GM12878 (cell line): ENCODE data around the gene CCDC18. TPM values are rescaled to one million over a fixed set of nuclear protein-coding genes. Genes with fewer than 3 reads are reported as not detected.

Source experiments
- ATAC-seq: fragments of 200-7000 bp; cut with Tn5 transposase; 3 replicates; pipeline ENCODE4 v1.9.1; 2020; ENCODE audit warnings: mild to moderate bottlenecking, moderate library complexity
- BruUV-seq: library from RNA; stranded (reverse); fragments of 400-500 nt; replicated peaks from 2 replicates; lab custom pipeline; 2021; lab: Mats Ljungman, UMichigan
- CTCF ChIA-PET: fragments of 300-600 bp; sonication (Branson Sonifier 250); formaldehyde crosslinking; extraction: SDS; loops from one replicate; lab custom pipeline; 2021; ENCODE audit warnings: inconsistent platforms; lab: Yijun Ruan, JAX
- POLR2A ChIA-PET: fragments of 350-600 bp; formaldehyde crosslinking; extraction: SDS; loops from one replicate; lab custom pipeline; 2021; ENCODE audit warnings: inconsistent platforms; lab: Charles Lee
- RAD21 ChIA-PET: fragments of 300-600 bp; sonication (Branson Sonifier 250); formaldehyde crosslinking; loops from one replicate; lab custom pipeline; 2023; ENCODE audit warnings: antibody characterized with exemption; ENCODE audit not compliant: unreplicated experiment; lab: Charles Lee
- SMC1A ChIA-PET: fragments of 300-600 bp; sonication (Branson Sonifier 250); formaldehyde crosslinking; loops from one replicate; lab custom pipeline; 2023; ENCODE audit not compliant: unreplicated experiment, uncharacterized antibody; lab: Charles Lee
- DNase-seq: peaks from one replicate; pipeline ENCODE4 v3.0.0-alpha.2; 2011; ENCODE audit warnings: low read depth, low spot score
- FAIRE-seq: peaks from 3 replicates; lab custom pipeline; 2011; peaks lifted over from hg19 to GRCh38; lab: Jason Lieb, UNC
- H2AFZ ChIP-seq: 2 replicates; pipeline ENCODE4 v1.6.0; 2011; ENCODE audit warnings: low read depth, low read length, control low read depth; ENCODE audit not compliant: control insufficient read depth
- H3K27ac ChIP-seq: 2 replicates; pipeline ENCODE4 v1.5.1; 2011; ENCODE audit warnings: control low read depth; ENCODE audit not compliant: control insufficient read depth, insufficient read depth
- H3K27me3 ChIP-seq, 2 experiments: replicated peaks in 1 of 2; 2 replicates each; pipeline versions ENCODE4 v1.6.0 to v1.6.1; 2011; ENCODE audit warnings: low read length in 1 of 2; ENCODE audit not compliant: control insufficient read depth in 2 of 2, insufficient read depth in 2 of 2
- H3K36me3 ChIP-seq, 2 experiments: 2 replicates each; pipeline ENCODE4 v1.5.1; 2011; ENCODE audit warnings: low read length in 1 of 2; ENCODE audit not compliant: control insufficient read depth in 2 of 2, insufficient read depth in 2 of 2
- H3K4me1 ChIP-seq: 2 replicates; pipeline ENCODE4 v1.6.1; 2011; ENCODE audit warnings: mild to moderate bottlenecking, low read length, moderate library complexity, mixed read lengths; ENCODE audit not compliant: control insufficient read depth, insufficient read depth
- H3K4me2 ChIP-seq: 2 replicates; pipeline ENCODE4 v1.6.0; 2011; ENCODE audit warnings: control low read depth; ENCODE audit not compliant: control insufficient read depth, insufficient read depth
- H3K4me3 ChIP-seq: fragments of 200-600 bp; sonication (generic); 2 replicates; pipeline ENCODE4 v1.5.1; 2016
- H3K79me2 ChIP-seq: 2 replicates; pipeline ENCODE4 v1.6.0; 2011; ENCODE audit warnings: low read length; ENCODE audit not compliant: control insufficient read depth, insufficient read depth
- H3K9ac ChIP-seq: 2 replicates; pipeline ENCODE4 v1.8.0; 2011; ENCODE audit warnings: low read length, control low read depth, mixed read lengths; ENCODE audit not compliant: control insufficient read depth, insufficient read depth
- H3K9me3 ChIP-seq: replicated peaks from 3 replicates; pipeline ENCODE4 v1.5.1; 2011; ENCODE audit warnings: mild to moderate bottlenecking, low read length; ENCODE audit not compliant: control insufficient read depth, insufficient read depth
- H4K20me1 ChIP-seq: 2 replicates; pipeline ENCODE4 v1.6.0; 2011; ENCODE audit not compliant: control insufficient read depth, insufficient read depth
- ATF3 ChIP-seq: IDR thresholded peaks from 2 replicates; pipeline ENCODE4 v1.6.1; 2011; ENCODE audit warnings: low read depth, mild to moderate bottlenecking, low read length, moderate library complexity, borderline replicate concordance; ENCODE audit errors: extremely low read depth
- BCL11A ChIP-seq: IDR thresholded peaks from 2 replicates; pipeline ENCODE4 v1.6.1; 2011; ENCODE audit warnings: low read depth, low read length
- BRCA1 ChIP-seq: IDR thresholded peaks from 2 replicates; pipeline ENCODE4 v1.6.1; 2011; ENCODE audit warnings: low read depth, low read length, improper control_type of control experiment
- CBX5 ChIP-seq: sonication (generic); IDR thresholded peaks from 2 replicates; pipeline ENCODE4 v1.6.1; 2016; ENCODE audit warnings: low read depth, moderate library complexity, mild to moderate bottlenecking, inconsistent platforms
- CHD4 ChIP-seq: fragments of 200-600 bp; sonication (generic); IDR thresholded peaks from 2 replicates; pipeline ENCODE4 v1.6.1; 2016; ENCODE audit warnings: mild to moderate bottlenecking
- EED ChIP-seq: sonication (generic); IDR thresholded peaks from 2 replicates; pipeline ENCODE4 v1.6.1; 2016; ENCODE audit warnings: antibody characterized with exemption, low read depth
- GABPA ChIP-seq: IDR thresholded peaks from 2 replicates; pipeline ENCODE4 v1.6.1; 2014; ENCODE audit warnings: antibody characterized with exemption, low read depth, mild to moderate bottlenecking, inconsistent platforms
- HSF1 ChIP-seq: fragments of 150-350 bp; IDR thresholded peaks from 2 replicates; pipeline ENCODE4 v1.6.1; 2014; ENCODE audit warnings: mild to moderate bottlenecking, low read depth, low read length
- MXI1 ChIP-seq: fragments of 150-350 bp; IDR thresholded peaks from 2 replicates; pipeline ENCODE4 v1.6.1; 2011; ENCODE audit warnings: low read depth, mild to moderate bottlenecking, inconsistent platforms, low read length, improper control_type of control experiment
- MYB ChIP-seq: fragments of 150-350 bp; IDR thresholded peaks from 2 replicates; pipeline ENCODE4 v1.6.1; 2014; ENCODE audit warnings: mild to moderate bottlenecking, low read depth, low read length, borderline replicate concordance
- NFIC ChIP-seq: IDR thresholded peaks from 2 replicates; pipeline ENCODE4 v1.6.1; 2012; ENCODE audit warnings: low read depth, mild to moderate bottlenecking, inconsistent platforms, low read length, moderate library complexity
- RAD21 ChIP-seq: IDR thresholded peaks from 2 replicates; pipeline ENCODE4 v1.6.1; 2011; ENCODE audit warnings: mild to moderate bottlenecking, low read depth, low read length, moderate library complexity; ENCODE audit not compliant: insufficient read depth
- SMAD5 ChIP-seq: IDR thresholded peaks from 2 replicates; pipeline ENCODE4 v1.6.1; 2016; ENCODE audit warnings: antibody characterized with exemption, low read depth
- SMC3 ChIP-seq: IDR thresholded peaks from 2 replicates; pipeline ENCODE4 v1.6.1; 2011; ENCODE audit warnings: low read length, improper control_type of control experiment, borderline replicate concordance
- SP1 ChIP-seq: IDR thresholded peaks from one replicate; pipeline ENCODE4 v1.6.1; 2011; ENCODE audit warnings: low read depth, low read length
- SPI1 ChIP-seq: IDR thresholded peaks from 2 replicates; pipeline ENCODE4 v1.6.1; 2011; ENCODE audit warnings: low read depth, mild to moderate bottlenecking, low read length, moderate library complexity, borderline replicate concordance; ENCODE audit not compliant: insufficient read depth
- SREBF1 ChIP-seq: IDR thresholded peaks from 2 replicates; pipeline ENCODE4 v1.6.1; 2012; ENCODE audit warnings: mild to moderate bottlenecking, low read length
- SREBF2 ChIP-seq: IDR thresholded peaks from 2 replicates; pipeline ENCODE4 v1.6.1; 2012; ENCODE audit warnings: mild to moderate bottlenecking, low read length
- TCF7 ChIP-seq: IDR thresholded peaks from 2 replicates; pipeline ENCODE4 v1.6.1; 2014; ENCODE audit warnings: antibody characterized with exemption, borderline replicate concordance
- ZBED1 ChIP-seq: IDR thresholded peaks from 2 replicates; pipeline ENCODE4 v1.6.1; 2016; ENCODE audit warnings: borderline replicate concordance
- ZNF687 ChIP-seq: fragments of 450-650 bp; IDR thresholded peaks from 2 replicates; pipeline ENCODE4 v1.6.1; 2017; ENCODE audit warnings: mild to moderate bottlenecking, moderate library complexity
- WGBS: methylation state at CpG from one replicate; pipeline ENCODE4 v1.1.6; 2016; ENCODE audit warnings: low lambda C conversion rate; ENCODE audit not compliant: insufficient replicate concordance, insufficient coverage; ENCODE audit errors: missing lambda C conversion rate; 5-methylcytosine and 5-hydroxymethylcytosine counted together
- in situ Hi-C: fragments of 300-500 bp; cut with MboI; formaldehyde crosslinking; loops from 9 replicates; pipeline ENCODE4 v1.14.3; 2018; ENCODE audit warnings: mixed read lengths
- intact Hi-C: fragments of 100-400 bp; cut with micrococcal nuclease; formaldehyde crosslinking; loops from one replicate; pipeline ENCODE4 v1.14.2; 2022; ENCODE audit not compliant: unreplicated experiment
- polyA plus RNA-seq, 11 experiments: library from polyadenylated mRNA; depleted of rRNA in 4 of 11; unstranded in 6 of 11; stranded (reverse) in 5 of 11; fragments of >200 nt; fragmentation: Nextera tagmentation in 4 of 11; fragmentation: Illumina TruSeq in 1 of 11; extraction: Ambion mirVana in 4 of 11; extraction: Trizol in 1 of 11; gene quantifications; 1 replicate in 1 of 11; 2 replicates in 10 of 11; pipeline versions ENCODE4 v1.2.1 to v1.2.3, GENCODE V29; 2011 to 2016; ENCODE audit warnings: inconsistent platforms in 2 of 11, missing spikeins in 2 of 11, low read depth in 1 of 11
- total RNA-seq, 4 experiments: library from RNA; depleted of rRNA in 3 of 4; stranded (reverse); fragments of >200 nt in 3 of 4; fragmentation: Illumina TruSeq in 1 of 4; extraction: Trizol in 1 of 4; gene quantifications; 2 replicates each; pipeline versions ENCODE4 v1.2.1 to v1.2.3, GENCODE V29; 2013 to 2021

CCDC18 gene
- total and polyA plus RNA-seq, 10 of the 15 experiments (the other 5 are each of a cell fraction or from before 2014, with no cell fraction given), result 15.6 to 34.9 (median 19.5) TPM

GRCh38 chr1:93304716-93305138 lies 124.2 kb downstream of the CCDC18 start:
- ChIA-PET CTCF (interaction anchor here (0.6 to 3.4 kb wide), 90 partner anchors 8 to 736 kb away, joined by 3 to 48 read pairs (median 4); partner anchors contain the start of genes DR1 and MTF2), RAD21 (interaction anchor here (0.8 to 3.2 kb wide), 33 partner anchors 9 to 547 kb away, joined by 3 to 31 read pairs (median 4); partner anchors contain the start of genes DR1 and MTF2), POLR2A (interaction anchor here (0.5 to 1.0 kb wide), 3 partner anchors 15 to 566 kb away, joined by 3 to 5 read pairs (median 4); no protein-coding TSS in a partner anchor), SMC1A (interaction anchor here (0.6 to 3.6 kb wide), 42 partner anchors 8 to 546 kb away, joined by 3 to 34 read pairs (median 4); partner anchors contain the start of gene MTF2)
- Histone ChIP-seq H3K4me1 (no peaks in the 10 kb centered on the region), H3K4me3 (no peak overlapping the region), H2AFZ (no peak overlapping the region), H3K9ac (no peak overlapping the region), H4K20me1 (no peaks in the 10 kb centered on the region), H3K27ac (no peak overlapping the region), H3K4me2 (no peak overlapping the region), H3K9me3 (no peaks in the 10 kb centered on the region), H3K79me2 (no peaks in the 10 kb centered on the region), H3K36me3 (no peaks in the 10 kb centered on the region), H3K27me3 (no peaks in the 10 kb centered on the region)
- in situ Hi-C loops, result loop anchor here (10.0 kb wide), 2 partner anchors 320 to 540 kb away; no protein-coding TSS in a partner anchor
- intact Hi-C loops, result loop anchor here (1.0 to 2.0 kb wide), 2 partner anchors 324 to 540 kb away; no protein-coding TSS in a partner anchor
- WGBS, result 18% methylated on average over 2 of the region's 2 CpGs
- BruUV-seq, result no TSS peak
- DNase-seq (peak; percentile 12), ATAC-seq (peak; percentile 82), FAIRE-seq (peak; percentile 47)
- TF ChIP-seq ATF3, result 0 out of 2 replicates have a peak, but pooled peaks have one; percentile 43
- TF ChIP-seq BCL11A, result no peak
- no peak for TF ChIP-seq EED
- no peak for TF ChIP-seq NFIC
- peak; percentile 84 for TF ChIP-seq SMC3
- no peak for TF ChIP-seq HSF1
- TF ChIP-seq SMAD5, result no peak
- no peak for TF ChIP-seq SP1
- no peak for TF ChIP-seq SREBF2
- TF ChIP-seq BRCA1, result no peak
- TF ChIP-seq CHD4, result no peak
- no peak for TF ChIP-seq SREBF1
- TF ChIP-seq CBX5, result no peak
- TF ChIP-seq RAD21, result peak; percentile 92
- TF ChIP-seq GABPA, result no peak
- 0 out of 2 replicates have a peak, but pooled peaks have one; percentile 30 for TF ChIP-seq MXI1
- no peak for TF ChIP-seq ZBED1
- TF ChIP-seq ZNF687, result no peak
- TF ChIP-seq MYB, result no peak
- no peak for TF ChIP-seq SPI1
- TF ChIP-seq TCF7, result no peak
